GM18868 (cell line): ENCODE data around the gene GPBP1L1.
"Not testable (repeated sequence)": the region's sequence is repeated elsewhere in the genome, so short reads cannot be mapped to it uniquely, and the experiment has no call there.

ENCODE experiments used
- ATAC-seq: cut with Tn5 transposase; IDR thresholded peaks from one replicate; pipeline ENCODE4 v1.9.1; 2021; ENCODE audit warnings: mild to moderate bottlenecking, moderate library complexity; ENCODE audit not compliant: unreplicated experiment

GPBP1L1 gene

GRCh38 chr1:45686288-45687013 lies at the start of gene GPBP1L1:
GPBP1L1 (minus strand) TSS chr1:45686533; CDS start chr1:45659087, 27,446 bp downstream.
- ATAC-seq, result peak; percentile 62

GRCh38 chr1:45730780-45731319 lies 44.5 kb upstream of the GPBP1L1 start:
- ATAC-seq, result no peak

GRCh38 chr1:45730075-45730779 lies 43.9 kb upstream of the GPBP1L1 start:
- ATAC-seq, result no peak

- not testable (repeated sequence) for ATAC-seq
These were observed 39.7 kb upstream of the GPBP1L1 start for GRCh38 chr1:45726007-45726406.

GRCh38 chr1:45723248-45723930 lies 37.1 kb upstream of the GPBP1L1 start:
- no peak for ATAC-seq

- ATAC-seq, result no peak
These were observed 36.5 kb upstream of the GPBP1L1 start for GRCh38 chr1:45722809-45723208.

GRCh38 chr1:45721207-45721606 lies 34.9 kb upstream of the GPBP1L1 start:
- ATAC-seq, result no peak

GRCh38 chr1:45718289-45718688 lies 32.0 kb upstream of the GPBP1L1 start:
- no peak for ATAC-seq

GRCh38 chr1:45717386-45717785 lies 31.1 kb upstream of the GPBP1L1 start:
- not testable (repeated sequence) for ATAC-seq

- ATAC-seq, result no peak
These were observed 30.4 kb upstream of the GPBP1L1 start for GRCh38 chr1:45716700-45717099.

GRCh38 chr1:45713711-45714110 lies 27.4 kb upstream of the GPBP1L1 start:
- no peak for ATAC-seq

GRCh38 chr1:45704637-45705036 lies 18.3 kb upstream of the GPBP1L1 start:
- no peak for ATAC-seq

GRCh38 chr1:45694823-45695222 lies 8.5 kb upstream of the GPBP1L1 start:
- no peak for ATAC-seq

GRCh38 chr1:45693811-45694210 lies 7.5 kb upstream of the GPBP1L1 start:
- ATAC-seq, result not testable (repeated sequence)

- ATAC-seq, result no peak
These were observed 1.7 kb upstream of the GPBP1L1 start, which contains the start of gene TMEM69 for GRCh38 chr1:45687754-45688740. TMEM69 (plus strand) TSS chr1:45688181; CDS start chr1:45691069, 2,888 bp downstream.

- peak; percentile 79 for ATAC-seq
These were observed 851 bp upstream of the GPBP1L1 start for GRCh38 chr1:45687014-45687753.

GRCh38 chr1:45686015-45686287 lies 382 bp downstream of the GPBP1L1 start:
- ATAC-seq, result peak; percentile 1

- no peak for ATAC-seq
These were observed 872 bp downstream of the GPBP1L1 start for GRCh38 chr1:45685308-45686014.

- ATAC-seq, result no peak
These were observed 1.9 kb downstream of the GPBP1L1 start for GRCh38 chr1:45684402-45684801.
